OCI-LY7 (cell line): ENCODE measurements around the gene DUOX2. TPM values are rescaled to one million over a fixed set of nuclear protein-coding genes. Genes with fewer than 3 reads are reported as not detected.

Source experiments
- BruUV-seq: library from RNA; stranded (reverse); fragments of 400-500 nt; replicated peaks from 2 replicates; lab custom pipeline; 2021; lab: Mats Ljungman, UMichigan
- CTCF ChIA-PET: fragments of 300-600 bp; sonication (Branson Sonifier 250); formaldehyde crosslinking; loops from one replicate; lab custom pipeline; 2022; ENCODE audit warnings: antibody characterized with exemption; ENCODE audit not compliant: unreplicated experiment; lab: Charles Lee
- POLR2A ChIA-PET: fragments of 300-600 bp; sonication (Branson Sonifier 250); formaldehyde crosslinking; loops from one replicate; lab custom pipeline; 2022; ENCODE audit warnings: antibody characterized with exemption; lab: Charles Lee
- DNase-seq: peaks from one replicate; pipeline ENCODE4 v3.0.0-alpha.2; 2015; ENCODE audit warnings: low spot score
- H2AFZ ChIP-seq: fragments of 200-600 bp; sonication (generic), shearing (Covaris generic); 2 replicates; pipeline ENCODE4 v1.6.1; 2014; ENCODE audit warnings: mild to moderate bottlenecking, antibody characterized with exemption, low read length, moderate library complexity
- H3K27ac ChIP-seq: fragments of 200-600 bp; sonication (generic); 2 replicates; pipeline ENCODE4 v1.5.1; 2014; ENCODE audit warnings: mixed run types, low read depth, mild to moderate bottlenecking, moderate library complexity, low read length, inconsistent platforms; ENCODE audit not compliant: poor library complexity, severe bottlenecking
- H3K36me3 ChIP-seq: fragments of 200-600 bp; sonication (generic); 2 replicates; pipeline ENCODE4 v1.6.1; 2014; ENCODE audit warnings: mild to moderate bottlenecking, antibody characterized with exemption, low read length, moderate library complexity, mixed read lengths; ENCODE audit not compliant: insufficient read depth
- H3K4me1 ChIP-seq: fragments of 200-600 bp; sonication (generic); 2 replicates; pipeline ENCODE4 v1.5.1; 2014; ENCODE audit warnings: mild to moderate bottlenecking, low read length; ENCODE audit not compliant: insufficient read depth, poor library complexity, severe bottlenecking
- H3K4me2 ChIP-seq: fragments of 200-600 bp; sonication (generic); 2 replicates; pipeline ENCODE4 v1.6.1; 2014; ENCODE audit warnings: mild to moderate bottlenecking, low read length
- H3K4me3 ChIP-seq: fragments of 200-600 bp; sonication (generic); 2 replicates; pipeline ENCODE4 v1.5.1; 2014; ENCODE audit warnings: mild to moderate bottlenecking, low read depth, low read length; ENCODE audit not compliant: poor library complexity, severe bottlenecking
- H3K79me2 ChIP-seq: fragments of 200-600 bp; sonication (generic); 2 replicates; pipeline ENCODE4 v1.6.1; 2016; ENCODE audit warnings: low read depth, mild to moderate bottlenecking, low read length, moderate library complexity, mixed read lengths; ENCODE audit not compliant: insufficient read depth
- H3K9me2 ChIP-seq: fragments of 200-600 bp; sonication (generic); 2 replicates; pipeline ENCODE4 v1.6.1; 2016; ENCODE audit warnings: mild to moderate bottlenecking, low read length, mixed read lengths; ENCODE audit not compliant: insufficient read depth
- H3K9me3 ChIP-seq: fragments of 200-600 bp; sonication (generic); 2 replicates; pipeline ENCODE4 v1.6.1; 2014; ENCODE audit warnings: mild to moderate bottlenecking, mixed run types, low read length, mixed read lengths
- H4K20me1 ChIP-seq: fragments of 200-600 bp; sonication (generic); 2 replicates; pipeline ENCODE4 v1.6.1; 2014; ENCODE audit warnings: mild to moderate bottlenecking, antibody characterized with exemption, low read length, moderate library complexity, mixed read lengths; ENCODE audit not compliant: insufficient read depth
- EZH2phosphoT487 ChIP-seq: fragments of 200-600 bp; sonication (generic); IDR thresholded peaks from 2 replicates; pipeline ENCODE4 v1.6.1; 2018; ENCODE audit warnings: low read depth, borderline replicate concordance, mild to moderate bottlenecking, mixed run types, antibody characterized with exemption, low read length, moderate library complexity, mixed read lengths
- intact Hi-C: fragments of 100-400 bp; cut with micrococcal nuclease; formaldehyde crosslinking; loops from one replicate; pipeline ENCODE4 v1.10.0; 2022; ENCODE audit not compliant: unreplicated experiment
- total RNA-seq, 2 experiments: library from RNA; depleted of rRNA in 1 of 2; stranded (reverse); fragments of >200 nt in 1 of 2; shearing (Covaris generic) in 1 of 2; gene quantifications; 2 replicates each; pipeline ENCODE4 v1.2.3, GENCODE V29; 2014 to 2022
- TF ChIP-seq, protein P1 (sequence below): fragments of 200-600 bp; sonication (generic); conservative IDR thresholded peaks from 2 replicates; pipeline ENCODE4 v1.5.1; 2014; ENCODE audit warnings: mild to moderate bottlenecking, antibody characterized with exemption, low read length, moderate library complexity, mixed read lengths

DUOX2 gene
- total RNA-seq, 2 experiments from 2014 or later: 0.03 to 0.06 TPM

DNA sequence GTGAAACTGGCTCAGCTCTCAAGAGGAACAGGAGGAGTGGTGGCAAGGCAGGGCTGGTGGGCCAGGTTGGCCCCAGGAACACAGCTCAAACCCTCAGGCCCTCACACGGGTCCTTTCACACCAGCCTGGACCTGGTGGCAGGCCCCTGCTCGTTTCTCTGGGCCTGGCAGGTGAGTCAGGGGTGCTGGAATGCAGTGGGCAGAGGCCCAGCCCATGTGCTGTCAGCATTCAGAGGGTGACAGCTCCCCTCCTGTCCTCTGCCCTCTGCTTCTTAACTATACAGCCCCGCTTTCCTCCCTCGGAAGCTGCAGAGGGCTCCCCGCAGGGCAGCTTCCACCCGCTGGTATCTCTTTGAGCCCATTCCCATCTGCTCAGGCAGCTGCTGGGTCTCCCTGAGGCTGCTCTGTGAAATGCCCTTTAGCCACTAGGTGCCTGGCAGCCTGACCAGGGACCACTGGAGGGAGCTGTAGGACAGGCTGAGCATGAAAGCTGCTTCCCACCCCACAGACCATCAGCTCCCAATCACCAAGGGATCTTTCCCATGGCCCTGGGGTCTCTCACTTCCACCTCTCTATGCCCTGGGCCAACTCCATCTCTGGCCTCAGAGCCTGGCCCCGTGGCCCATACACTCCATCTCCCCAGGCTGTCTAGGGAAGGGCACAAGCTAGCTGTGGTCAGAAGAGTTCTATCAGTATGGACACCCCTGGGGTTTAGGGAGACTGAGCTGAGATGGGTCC is 49.0 kb upstream of the DUOX2 start:
- Histone ChIP-seq H3K4me1 (peaks cover 14% of the 10 kb centered on the region), H2AFZ (no peak overlapping the region), H3K79me2 (no peaks in the 10 kb centered on the region), H3K9me3 (no peaks in the 10 kb centered on the region), H3K27ac (no peak overlapping the region), H3K36me3 (no peaks in the 10 kb centered on the region), H3K4me3 (no peak overlapping the region), H3K9me2 (no peaks in the 10 kb centered on the region), H3K4me2 (no peak overlapping the region), H4K20me1 (no peaks in the 10 kb centered on the region)
- peak; percentile 81 for DNase-seq
- TF ChIP-seq, protein P1, sequence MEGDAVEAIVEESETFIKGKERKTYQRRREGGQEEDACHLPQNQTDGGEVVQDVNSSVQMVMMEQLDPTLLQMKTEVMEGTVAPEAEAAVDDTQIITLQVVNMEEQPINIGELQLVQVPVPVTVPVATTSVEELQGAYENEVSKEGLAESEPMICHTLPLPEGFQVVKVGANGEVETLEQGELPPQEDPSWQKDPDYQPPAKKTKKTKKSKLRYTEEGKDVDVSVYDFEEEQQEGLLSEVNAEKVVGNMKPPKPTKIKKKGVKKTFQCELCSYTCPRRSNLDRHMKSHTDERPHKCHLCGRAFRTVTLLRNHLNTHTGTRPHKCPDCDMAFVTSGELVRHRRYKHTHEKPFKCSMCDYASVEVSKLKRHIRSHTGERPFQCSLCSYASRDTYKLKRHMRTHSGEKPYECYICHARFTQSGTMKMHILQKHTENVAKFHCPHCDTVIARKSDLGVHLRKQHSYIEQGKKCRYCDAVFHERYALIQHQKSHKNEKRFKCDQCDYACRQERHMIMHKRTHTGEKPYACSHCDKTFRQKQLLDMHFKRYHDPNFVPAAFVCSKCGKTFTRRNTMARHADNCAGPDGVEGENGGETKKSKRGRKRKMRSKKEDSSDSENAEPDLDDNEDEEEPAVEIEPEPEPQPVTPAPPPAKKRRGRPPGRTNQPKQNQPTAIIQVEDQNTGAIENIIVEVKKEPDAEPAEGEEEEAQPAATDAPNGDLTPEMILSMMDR: peak; percentile 89
- TF ChIP-seq EZH2phosphoT487: no peak
- CTCF ChIA-PET: interaction anchor here (0.8 to 1.3 kb wide), 8 partner anchors 110 to 425 kb away, joined by 3 to 5 read pairs (median 3); a partner anchor contains a TSS
- intact Hi-C loops: loop anchor here (1.0 to 10.0 kb wide), 2 partner anchors 295 to 452 kb away; no protein-coding TSS in a partner anchor
- POLR2A ChIA-PET: interaction anchor here (0.5 to 1.2 kb wide), 5 partner anchors 15 to 359 kb away, joined by 3 to 4 read pairs (median 3); a partner anchor contains a TSS
- no TSS peak for BruUV-seq

DNA sequence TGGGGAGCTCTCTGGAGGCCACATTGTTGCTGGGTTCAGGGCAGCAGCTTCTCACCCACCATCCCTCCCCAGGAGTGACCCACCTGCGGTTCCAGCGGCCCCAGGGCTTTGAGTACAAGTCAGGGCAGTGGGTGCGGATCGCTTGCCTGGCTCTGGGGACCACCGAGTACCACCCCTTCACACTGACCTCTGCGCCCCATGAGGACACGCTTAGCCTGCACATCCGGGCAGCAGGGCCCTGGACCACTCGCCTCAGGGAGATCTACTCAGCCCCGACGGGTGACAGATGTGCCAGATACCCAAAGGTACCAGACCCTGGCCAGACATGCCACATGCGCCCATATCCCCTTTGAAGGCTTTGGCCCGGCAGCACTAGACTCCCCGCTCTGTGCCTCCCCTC is 47.7 kb upstream of the DUOX2 start:
- Histone ChIP-seq H3K4me3 (no peak overlapping the region), H3K9me3 (no peaks in the 10 kb centered on the region), H2AFZ (no peak overlapping the region), H3K4me2 (no peak overlapping the region), H3K79me2 (no peaks in the 10 kb centered on the region), H4K20me1 (no peaks in the 10 kb centered on the region), H3K4me1 (peaks cover 9% of the 10 kb centered on the region), H3K27ac (no peak overlapping the region), H3K9me2 (no peaks in the 10 kb centered on the region), H3K36me3 (no peaks in the 10 kb centered on the region)
- no TSS peak for BruUV-seq
- no peak for DNase-seq
- TF ChIP-seq, protein P1: no peak
- no peak for TF ChIP-seq EZH2phosphoT487
- POLR2A ChIA-PET: interaction anchor here (0.7 kb wide), 1 partner anchor 159 kb away, joined by 4 read pairs; no protein-coding TSS in a partner anchor
- CTCF ChIA-PET: no interaction called here
- intact Hi-C loops: loop anchor here (10.0 kb wide), 1 partner anchor 453 kb away; no protein-coding TSS in a partner anchor

DNA sequence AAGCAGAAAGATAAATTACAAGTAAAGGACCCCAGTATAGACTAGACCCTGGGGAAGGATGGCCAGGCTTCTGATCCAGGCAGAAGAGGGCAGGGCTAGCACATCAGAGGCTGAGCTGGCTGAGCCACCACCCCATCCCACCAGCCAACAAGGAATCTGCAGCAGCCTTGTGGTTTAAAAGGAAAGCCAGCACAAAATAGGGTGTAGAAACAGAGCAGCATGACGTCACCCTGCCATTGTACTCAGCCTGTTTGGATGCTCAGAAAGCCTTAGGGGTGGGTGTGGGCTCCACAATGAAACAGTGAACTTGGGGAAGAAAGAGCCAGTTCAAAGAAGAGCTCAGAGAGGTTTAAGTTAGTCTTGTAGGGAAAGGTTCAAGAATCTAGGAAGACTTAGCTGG is 44.0 kb upstream of the DUOX2 start:
- no peaks in the 10 kb centered on the region for H4K20me1 ChIP-seq
- POLR2A ChIA-PET: interaction anchor here (1.2 kb wide), 1 partner anchor 8 kb away, joined by 4 read pairs; no protein-coding TSS in a partner anchor
- CTCF ChIA-PET: no interaction called here

More for the DNA sequence above, 44.0 kb upstream of the DUOX2 start:
- Histone ChIP-seq H3K9me2 (no peaks in the 10 kb centered on the region), H3K4me3 (no peak overlapping the region), H3K9me3 (no peaks in the 10 kb centered on the region), H3K27ac (no peak overlapping the region), H2AFZ (no peak overlapping the region), H3K79me2 (no peaks in the 10 kb centered on the region), H3K4me1 (no peaks in the 10 kb centered on the region), H3K4me2 (no peak overlapping the region), H3K36me3 (no peaks in the 10 kb centered on the region)
- no TSS peak for BruUV-seq
- TF ChIP-seq, protein P1: no peak
- intact Hi-C loops: no loop called here
- no peak for DNase-seq
